ENCODE measurements around the gene TBC1D5. TPM values are rescaled to one million over a fixed set of nuclear protein-coding genes. Genes with fewer than 3 reads are reported as not detected.

TBC1D5 gene
- total RNA-seq, 4 donors from 2014 or later, result 51.9 to 66.8 (median 60.1) TPM

DNA sequence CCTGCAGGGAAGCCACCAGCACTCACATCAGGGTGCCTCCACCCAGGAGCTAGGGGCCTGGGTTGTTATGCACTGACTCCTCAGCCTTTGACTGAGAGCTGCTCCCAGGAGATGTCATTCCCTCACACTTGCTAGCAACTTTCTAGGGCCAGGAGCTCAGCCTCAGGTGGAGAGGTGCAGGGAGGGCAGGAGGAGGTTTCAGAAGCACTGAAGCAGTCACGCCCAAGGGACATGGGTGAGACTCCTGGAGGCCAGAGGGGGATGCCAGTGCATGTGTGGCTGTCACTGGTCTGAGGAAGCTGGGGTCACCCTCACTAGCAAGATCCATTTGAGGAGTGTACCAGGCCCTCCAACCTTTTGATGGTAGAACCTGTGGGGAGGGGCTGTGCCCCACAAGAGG lies 586.5 kb downstream of the TBC1D5 start:
- no peak for TF ChIP-seq POLR2A (IDR thresholded peaks at IDR 0.05)
- TF ChIP-seq, protein P1, sequence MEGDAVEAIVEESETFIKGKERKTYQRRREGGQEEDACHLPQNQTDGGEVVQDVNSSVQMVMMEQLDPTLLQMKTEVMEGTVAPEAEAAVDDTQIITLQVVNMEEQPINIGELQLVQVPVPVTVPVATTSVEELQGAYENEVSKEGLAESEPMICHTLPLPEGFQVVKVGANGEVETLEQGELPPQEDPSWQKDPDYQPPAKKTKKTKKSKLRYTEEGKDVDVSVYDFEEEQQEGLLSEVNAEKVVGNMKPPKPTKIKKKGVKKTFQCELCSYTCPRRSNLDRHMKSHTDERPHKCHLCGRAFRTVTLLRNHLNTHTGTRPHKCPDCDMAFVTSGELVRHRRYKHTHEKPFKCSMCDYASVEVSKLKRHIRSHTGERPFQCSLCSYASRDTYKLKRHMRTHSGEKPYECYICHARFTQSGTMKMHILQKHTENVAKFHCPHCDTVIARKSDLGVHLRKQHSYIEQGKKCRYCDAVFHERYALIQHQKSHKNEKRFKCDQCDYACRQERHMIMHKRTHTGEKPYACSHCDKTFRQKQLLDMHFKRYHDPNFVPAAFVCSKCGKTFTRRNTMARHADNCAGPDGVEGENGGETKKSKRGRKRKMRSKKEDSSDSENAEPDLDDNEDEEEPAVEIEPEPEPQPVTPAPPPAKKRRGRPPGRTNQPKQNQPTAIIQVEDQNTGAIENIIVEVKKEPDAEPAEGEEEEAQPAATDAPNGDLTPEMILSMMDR (IDR thresholded peaks at IDR 0.05), result no peak
- peak in 1 of 2 donors; percentile 72 for DNase-seq (ENCODE audit: low spot score in 2 of 2)
- WGBS, 2 donors, result 100% methylated on average over 1 of the region's 1 CpG
- intact Hi-C loops (cut with DNase I; ENCODE audit: low total_unique reads), result no loop called here
- H3K4me3 ChIP-seq (ENCODE audit: low read depth, poor library complexity, severe bottlenecking), result no peak overlapping the region

DNA sequence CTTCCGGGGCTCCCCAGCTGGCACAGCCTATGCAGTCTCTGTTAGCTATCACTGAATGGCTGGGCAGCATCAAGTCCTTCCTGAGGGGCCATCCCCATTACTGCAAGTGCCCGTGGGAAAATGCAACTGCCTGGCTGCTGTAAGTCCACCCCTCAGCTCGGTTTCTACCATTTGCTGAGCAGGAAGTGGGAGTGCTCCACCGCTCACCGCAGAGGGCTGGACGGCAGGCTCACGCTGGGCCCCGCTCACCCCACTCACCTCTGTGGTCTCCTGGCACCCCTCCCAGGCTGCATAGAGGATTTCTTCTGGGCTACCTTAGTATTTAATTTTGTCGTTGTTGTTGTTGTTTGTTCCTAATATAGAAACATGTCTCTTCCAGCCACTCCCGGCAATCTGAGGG lies 587.5 kb downstream of the TBC1D5 start:
- 92 to 95% methylated on average over 10 of the region's 10 CpGs for WGBS, 2 donors
- peak in 1 of 2 donors; percentile 64 for DNase-seq (ENCODE audit: low spot score in 2 of 2)
- intact Hi-C loops (cut with DNase I; ENCODE audit: low total_unique reads), result no loop called here
- no peak overlapping the region for H3K4me3 ChIP-seq (ENCODE audit: low read depth, poor library complexity, severe bottlenecking)
- TF ChIP-seq, protein P1 (IDR thresholded peaks at IDR 0.05), result no peak
- TF ChIP-seq POLR2A (IDR thresholded peaks at IDR 0.05), result no peak

DNA sequence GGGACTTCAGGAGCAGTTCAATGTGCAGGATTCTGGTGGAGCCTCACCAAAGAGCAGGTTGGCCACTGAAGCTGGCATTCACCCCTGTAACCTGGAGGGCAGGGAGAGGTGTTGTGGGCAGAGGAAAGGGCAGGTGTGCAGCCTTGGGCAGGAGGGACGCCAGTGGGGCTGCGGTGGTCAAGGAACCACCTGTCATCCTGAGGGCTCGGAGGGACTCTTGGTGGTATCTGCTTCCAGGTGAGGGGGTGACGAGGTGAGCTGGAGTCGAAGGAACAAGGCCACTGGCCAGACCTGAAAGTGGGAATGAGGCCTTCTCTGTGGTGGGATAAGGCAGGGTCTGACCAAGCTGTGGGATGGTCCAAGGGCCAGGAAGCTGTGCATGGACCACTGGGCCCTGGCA lies 588.2 kb downstream of the TBC1D5 start:
- DNase-seq (ENCODE audit: low spot score in 2 of 2), result peak in 1 of 2 donors; percentile 76
- H3K4me3 ChIP-seq (ENCODE audit: low read depth, poor library complexity, severe bottlenecking), result no peak overlapping the region
- TF ChIP-seq POLR2A (IDR thresholded peaks at IDR 0.05), result no peak
- TF ChIP-seq, protein P1 (IDR thresholded peaks at IDR 0.05), result no peak
- intact Hi-C loops (cut with DNase I; ENCODE audit: low total_unique reads), result no loop called here
- WGBS, 2 donors, result 96 to 100% methylated on average over 5 of the region's 5 CpGs

DNA sequence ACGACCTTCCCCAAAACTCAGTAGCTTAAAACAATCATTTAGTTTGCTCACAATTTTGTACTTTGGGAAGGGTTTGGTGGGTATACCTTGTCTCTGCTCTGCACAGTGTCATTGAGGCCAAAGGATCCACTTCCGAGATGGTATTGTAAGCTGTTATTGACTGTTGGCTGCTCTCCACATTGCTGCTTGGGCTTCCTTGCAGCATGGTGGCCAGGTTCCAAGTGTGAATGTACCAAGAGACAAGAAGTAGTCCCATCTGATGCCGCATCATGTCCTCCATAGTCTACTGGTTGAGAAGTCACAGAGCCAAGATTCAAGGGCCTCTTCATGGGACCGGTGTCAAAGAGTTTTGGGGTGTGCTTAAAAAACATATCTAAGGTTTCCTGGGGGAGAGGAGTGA lies 589.2 kb downstream of the TBC1D5 start:
- peak in 1 of 2 donors; percentile 21 for DNase-seq (ENCODE audit: low spot score in 2 of 2)
- intact Hi-C loops (cut with DNase I; ENCODE audit: low total_unique reads), result no loop called here
- TF ChIP-seq, protein P1 (IDR thresholded peaks at IDR 0.05), result no peak
- no peak for TF ChIP-seq POLR2A (IDR thresholded peaks at IDR 0.05)
- 96 to 100% methylated on average over 4 of the region's 4 CpGs for WGBS, 2 donors
- H3K4me3 ChIP-seq (ENCODE audit: low read depth, poor library complexity, severe bottlenecking), result no peak overlapping the region

DNA sequence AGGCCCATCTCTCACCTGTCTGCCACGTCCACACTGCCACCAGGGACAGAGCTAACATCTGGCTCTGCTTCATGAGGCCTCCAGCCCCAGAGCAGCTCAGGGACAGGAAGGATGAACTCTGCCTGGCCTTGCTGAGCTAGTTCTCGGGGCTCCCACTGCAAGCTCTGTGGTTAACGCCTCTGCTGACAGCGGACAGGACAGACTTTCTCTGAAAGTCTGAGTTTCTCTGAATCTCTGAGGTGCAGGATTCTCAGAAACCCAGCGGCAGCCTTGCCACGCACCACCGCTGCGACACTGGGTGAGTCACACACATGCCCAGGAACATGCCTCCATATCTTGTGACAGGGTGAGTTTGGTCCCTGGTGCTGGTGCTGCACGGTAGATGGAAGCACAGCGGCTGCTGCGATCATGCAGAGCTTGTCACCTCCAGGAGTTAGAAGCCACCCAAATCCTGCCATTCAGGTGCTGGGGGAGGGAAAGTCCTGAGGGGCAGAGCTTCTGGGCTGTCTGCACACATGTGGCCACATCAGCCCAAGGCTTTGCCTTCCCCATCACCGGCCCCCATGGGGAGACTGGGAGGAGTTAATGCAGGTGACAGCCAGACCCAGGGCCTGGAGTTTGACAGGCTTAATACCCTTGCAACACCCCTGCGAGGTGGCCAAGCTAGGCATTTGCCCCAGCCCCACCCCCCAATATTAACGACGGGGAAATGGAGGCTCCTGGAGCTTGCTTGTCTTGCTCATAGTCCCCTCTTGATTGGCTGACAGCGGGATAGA lies 590.6 kb downstream of the TBC1D5 start:
- intact Hi-C loops (cut with DNase I; ENCODE audit: low total_unique reads), result no loop called here
- H3K4me3 ChIP-seq (ENCODE audit: low read depth, poor library complexity, severe bottlenecking), result no peak overlapping the region
- no peak for TF ChIP-seq POLR2A (IDR thresholded peaks at IDR 0.05)
- TF ChIP-seq, protein P1 (IDR thresholded peaks at IDR 0.05), result no peak
- no peak for DNase-seq (ENCODE audit: low spot score in 2 of 2)
- 85 to 89% methylated on average over 15 of the region's 16 CpGs for WGBS, 2 donors
